OCI-LY1 (cell line): ENCODE measurements around the gene CCDC85C.

Source experiments
- CTCF ChIP-seq: fragments of 200-600 bp; sonication (generic), shearing (Covaris generic); IDR thresholded peaks from 2 replicates; pipeline ENCODE4 v1.5.1; 2017; ENCODE audit warnings: mild to moderate bottlenecking, antibody characterized with exemption, low read length, moderate library complexity, mixed read lengths
- EZH2 ChIP-seq: fragments of 200-600 bp; sonication (generic), shearing (Covaris generic); IDR thresholded peaks from 2 replicates; pipeline ENCODE4 v1.8.0; 2017; ENCODE audit warnings: borderline replicate concordance, mixed run types, mild to moderate bottlenecking, antibody characterized with exemption, low read length, moderate library complexity, mixed read lengths

GRCh38 chr14:99606359-99606758 lies 2.4 kb upstream of the CCDC85C start:
- no peak for TF ChIP-seq CTCF
- TF ChIP-seq EZH2 = no peak
